HEK293 (cell line): Measurements from ENCODE around the gene CDK5.

Source experiments
- ATF2 ChIP-seq: fragments of 450-650 bp; formaldehyde crosslinking; IDR thresholded peaks from 2 replicates; pipeline ENCODE4 v1.5.1; 2016; ENCODE audit warnings: missing biosample characterization, missing genetic modification characterization, low read depth
- GLI4 ChIP-seq: fragments of 450-650 bp; formaldehyde crosslinking; IDR thresholded peaks from 2 replicates; pipeline ENCODE4 v1.5.1; 2016; ENCODE audit warnings: missing biosample characterization, missing genetic modification characterization
- GLIS1 ChIP-seq: fragments of 450-650 bp; formaldehyde crosslinking; IDR thresholded peaks from 2 replicates; pipeline ENCODE4 v1.5.1; 2016; ENCODE audit warnings: missing biosample characterization, missing genetic modification characterization
- KLF1 ChIP-seq: fragments of 450-650 bp; formaldehyde crosslinking; IDR thresholded peaks from 2 replicates; pipeline ENCODE4 v1.5.1; 2016; ENCODE audit warnings: missing biosample characterization, missing genetic modification characterization
- KLF16 ChIP-seq: fragments of 450-650 bp; formaldehyde crosslinking; IDR thresholded peaks from 2 replicates; pipeline ENCODE4 v1.5.1; 2017; ENCODE audit warnings: missing biosample characterization, missing genetic modification characterization
- KLF17 ChIP-seq: fragments of 450-650 bp; formaldehyde crosslinking; IDR thresholded peaks from 2 replicates; pipeline ENCODE4 v1.5.1; 2016; ENCODE audit warnings: missing biosample characterization, missing genetic modification characterization
- PBX3 ChIP-seq: sonication (generic); formaldehyde crosslinking; IDR thresholded peaks from 2 replicates; pipeline ENCODE4 v1.8.1; 2022; ENCODE audit warnings: mild to moderate bottlenecking, moderate library complexity, missing genetic modification reagents
- PRDM1 ChIP-seq: fragments of 450-650 bp; formaldehyde crosslinking; IDR thresholded peaks from 2 replicates; pipeline ENCODE4; 2016; ENCODE audit warnings: missing biosample characterization, missing genetic modification characterization
- PRDM4 ChIP-seq: fragments of 450-650 bp; formaldehyde crosslinking; IDR thresholded peaks from 2 replicates; pipeline ENCODE4 v1.5.1; 2017; ENCODE audit warnings: missing biosample characterization, missing genetic modification characterization
- PRDM6 ChIP-seq: fragments of 450-650 bp; formaldehyde crosslinking; IDR thresholded peaks from 2 replicates; pipeline ENCODE4 v1.5.1; 2017; ENCODE audit warnings: missing biosample characterization, missing genetic modification characterization
- ZBTB20 ChIP-seq: fragments of 450-650 bp; formaldehyde crosslinking; IDR thresholded peaks from 2 replicates; pipeline ENCODE4 v1.5.1; 2016; ENCODE audit warnings: missing biosample characterization, missing genetic modification characterization
- ZFP3 ChIP-seq: fragments of 450-650 bp; formaldehyde crosslinking; IDR thresholded peaks from 2 replicates; pipeline ENCODE4 v1.5.1; 2016; ENCODE audit warnings: low read depth, missing biosample characterization, missing genetic modification characterization
- ZIC2 ChIP-seq: fragments of 450-650 bp; formaldehyde crosslinking; IDR thresholded peaks from 2 replicates; pipeline ENCODE4 v1.5.1; 2016; ENCODE audit warnings: missing biosample characterization, missing genetic modification characterization
- ZNF133 ChIP-seq: fragments of 450-650 bp; formaldehyde crosslinking; IDR thresholded peaks from 2 replicates; pipeline ENCODE4 v1.5.1; 2016; ENCODE audit warnings: missing biosample characterization, missing genetic modification characterization
- ZNF138 ChIP-seq: fragments of 450-650 bp; formaldehyde crosslinking; IDR thresholded peaks from 2 replicates; pipeline ENCODE4 v1.5.1; 2016; ENCODE audit warnings: missing biosample characterization, missing genetic modification characterization, borderline replicate concordance
- ZNF155 ChIP-seq: fragments of 450-650 bp; formaldehyde crosslinking; IDR thresholded peaks from 2 replicates; pipeline ENCODE4 v1.5.1; 2016; ENCODE audit warnings: missing biosample characterization, missing genetic modification characterization
- ZNF2 ChIP-seq: fragments of 450-650 bp; formaldehyde crosslinking; IDR thresholded peaks from 2 replicates; pipeline ENCODE4 v1.5.1; 2016; ENCODE audit warnings: missing biosample characterization, missing genetic modification characterization
- ZNF239 ChIP-seq: fragments of 450-650 bp; formaldehyde crosslinking; IDR thresholded peaks from 2 replicates; pipeline ENCODE4 v1.5.1; 2016; ENCODE audit warnings: missing biosample characterization, missing genetic modification characterization
- ZNF341 ChIP-seq: fragments of 450-650 bp; formaldehyde crosslinking; IDR thresholded peaks from 2 replicates; pipeline ENCODE4; 2016; ENCODE audit warnings: low read depth, missing biosample characterization, missing genetic modification characterization
- ZNF366 ChIP-seq: fragments of 450-650 bp; formaldehyde crosslinking; conservative IDR thresholded peaks from 2 replicates; pipeline ENCODE4 v1.5.1; 2016; ENCODE audit warnings: missing biosample characterization, missing genetic modification characterization
- ZNF433 ChIP-seq: fragments of 450-650 bp; formaldehyde crosslinking; IDR thresholded peaks from 2 replicates; pipeline ENCODE4 v1.5.1; 2016; ENCODE audit warnings: missing biosample characterization, missing genetic modification characterization, low read depth
- ZNF473 ChIP-seq: fragments of 450-650 bp; formaldehyde crosslinking; IDR thresholded peaks from 2 replicates; pipeline ENCODE4 v1.5.1; 2017; ENCODE audit warnings: missing biosample characterization, missing genetic modification characterization
- ZNF501 ChIP-seq: fragments of 450-650 bp; formaldehyde crosslinking; IDR thresholded peaks from 2 replicates; pipeline ENCODE4 v1.5.1; 2016; ENCODE audit warnings: missing biosample characterization, missing genetic modification characterization
- ZNF514 ChIP-seq: fragments of 450-650 bp; formaldehyde crosslinking; IDR thresholded peaks from 2 replicates; pipeline ENCODE4 v1.5.1; 2016; ENCODE audit warnings: missing biosample characterization, missing genetic modification characterization
- ZNF544 ChIP-seq: fragments of 450-650 bp; formaldehyde crosslinking; IDR thresholded peaks from 2 replicates; pipeline ENCODE4 v1.5.0; 2017; ENCODE audit warnings: missing biosample characterization, missing genetic modification characterization
- ZNF600 ChIP-seq: fragments of 450-650 bp; formaldehyde crosslinking; IDR thresholded peaks from 2 replicates; pipeline ENCODE4 v1.5.1; 2016; ENCODE audit warnings: missing biosample characterization, missing genetic modification characterization
- ZNF645 ChIP-seq: fragments of 450-650 bp; formaldehyde crosslinking; IDR thresholded peaks from 2 replicates; pipeline ENCODE4; 2016; ENCODE audit warnings: missing biosample characterization, missing genetic modification characterization
- ZNF692 ChIP-seq: fragments of 450-650 bp; formaldehyde crosslinking; IDR thresholded peaks from 2 replicates; pipeline ENCODE4 v1.5.1; 2016; ENCODE audit warnings: missing biosample characterization, missing genetic modification characterization
- ZNF785 ChIP-seq: fragments of 450-650 bp; formaldehyde crosslinking; IDR thresholded peaks from 2 replicates; pipeline ENCODE4 v1.5.1; 2016; ENCODE audit warnings: missing biosample characterization, missing genetic modification characterization
- ZXDB ChIP-seq: fragments of 450-650 bp; formaldehyde crosslinking; IDR thresholded peaks from 2 replicates; pipeline ENCODE4 v1.5.1; 2016; ENCODE audit warnings: missing biosample characterization, missing genetic modification characterization

CDK5 gene

GRCh38 chr7:151088856-151089699 lies 31.4 kb upstream of the CDK5 start (continued):
- TF ChIP-seq ZIC2 (tag by site-specific recombination) (peak; percentile 88), GLIS1 (tag by site-specific recombination) (no peak), ZNF2 (tag by site-specific recombination) (no peak), ZNF514 (no peak), KLF16 (tag by site-specific recombination) (no peak), ZNF341 (tag by site-specific recombination) (peak; percentile 100), ZXDB (tag by site-specific recombination) (0 out of 2 replicates have a peak, but pooled peaks have one; percentile 51), PBX3 (CRISPR knock-in tag) (no peak), ZNF473 (no peak), PRDM6 (no peak), ZNF501 (tag by site-specific recombination) (no peak), PRDM1 (tag by site-specific recombination) (no peak), ZNF433 (tag by site-specific recombination) (no peak), ATF2 (tag by site-specific recombination) (no peak), PRDM4 (tag by site-specific recombination) (0 out of 2 replicates have a peak, but pooled peaks have one; percentile 1), ZNF155 (tag by site-specific recombination) (no peak), ZFP3 (tag by site-specific recombination) (peak; percentile 52; the same call in 1 of the 2 replicates), ZNF600 (peak; percentile 95), GLI4 (tag by site-specific recombination) (no peak), ZNF645 (tag by site-specific recombination) (no peak), ZNF692 (0 out of 2 replicates have a peak, but pooled peaks have one; percentile 55), ZNF366 (tag by site-specific recombination) (0 out of 2 replicates have a peak, but pooled peaks have one; percentile 14), ZNF785 (tag by site-specific recombination) (no peak), ZNF133 (no peak), ZNF239 (tag by site-specific recombination) (no peak), KLF17 (tag by site-specific recombination) (peak; percentile 90; the same call in 1 of the 2 replicates), ZBTB20 (tag by site-specific recombination) (peak; percentile 84), KLF1 (tag by site-specific recombination) (peak; percentile 94), ZNF544 (tag by site-specific recombination) (no peak), ZNF138 (tag by site-specific recombination) (no peak)
